CD8-positive, alpha-beta memory T cell (primary cell): ENCODE measurements around the gene HBS1L. TPM values are rescaled to one million over a fixed set of nuclear protein-coding genes. Genes with fewer than 3 reads are reported as not detected.

Experiments
- CTCF ChIA-PET: fragments of 350-600 bp; sonication (Branson Sonifier 250); formaldehyde crosslinking; loops from one replicate; lab custom pipeline; 2021; ENCODE audit warnings: antibody characterized with exemption; lab: Charles Lee
- POLR2A ChIA-PET: fragments of 350-600 bp; sonication (Branson Sonifier 250); formaldehyde crosslinking; loops from one replicate; lab custom pipeline; 2021; ENCODE audit warnings: antibody characterized with exemption; lab: Charles Lee
- DNase-seq, 5 donors: peaks; one replicate each; pipeline versions ENCODE4 v3.0.0 to v3.0.0-alpha.2; 2020 to 2022; ENCODE audit warnings: mixed read lengths in 1 of 5
- H3K27ac ChIP-seq: one replicate; pipeline ENCODE4 v1.7.0; 2013; ENCODE audit warnings: low read depth, mild to moderate bottlenecking, low read length, moderate library complexity
- H3K27me3 ChIP-seq: 2 replicates; pipeline ENCODE4 v1.7.0; 2013; ENCODE audit warnings: low read length, mild to moderate bottlenecking; ENCODE audit not compliant: insufficient read depth, poor library complexity, severe bottlenecking
- H3K36me3 ChIP-seq: 2 replicates; pipeline ENCODE4 v1.7.0; 2013; ENCODE audit warnings: mild to moderate bottlenecking, low read length, moderate library complexity; ENCODE audit not compliant: insufficient read depth
- H3K4me1 ChIP-seq: 2 replicates; pipeline ENCODE4 v1.7.0; 2013; ENCODE audit warnings: mild to moderate bottlenecking, low read length, moderate library complexity; ENCODE audit not compliant: insufficient read depth
- H3K4me3 ChIP-seq: 2 replicates; pipeline ENCODE4 v1.7.0; 2013; ENCODE audit warnings: mild to moderate bottlenecking, low read length
- H3K9me3 ChIP-seq: 2 replicates; pipeline ENCODE4 v1.7.0; 2013; ENCODE audit warnings: mild to moderate bottlenecking, low read length
- H3K27ac Mint-ChIP-seq, 8 donors: one replicate each; pipeline ENCODE4 v1.8.0; 2020 to 2021; ENCODE audit warnings: mixed read lengths in 8 of 8, mild to moderate bottlenecking in 6 of 8, inconsistent platforms in 3 of 8, moderate library complexity in 3 of 8
- H3K27me3 Mint-ChIP-seq, 2 donors: one replicate each; pipeline ENCODE4 v1.8.0; 2020 to 2021; ENCODE audit warnings: mixed read lengths in 2 of 2, mild to moderate bottlenecking in 1 of 2, moderate library complexity in 1 of 2
- H3K36me3 Mint-ChIP-seq, 3 donors: one replicate each; pipeline ENCODE4 v1.8.0; 2020 to 2021; ENCODE audit warnings: mixed read lengths in 3 of 3, inconsistent platforms in 1 of 3, mild to moderate bottlenecking in 1 of 3
- H3K4me1 Mint-ChIP-seq, 3 donors: one replicate each; pipeline ENCODE4 v1.8.0; 2020 to 2021; ENCODE audit warnings: mixed read lengths in 3 of 3, inconsistent platforms in 1 of 3, mild to moderate bottlenecking in 1 of 3
- H3K4me3 Mint-ChIP-seq, 7 donors: one replicate each; pipeline ENCODE4 v1.8.0; 2020 to 2021; ENCODE audit warnings: mixed read lengths in 7 of 7, mild to moderate bottlenecking in 6 of 7, moderate library complexity in 4 of 7, inconsistent platforms in 2 of 7
- H3K9me3 Mint-ChIP-seq, 5 donors: one replicate each; pipeline ENCODE4 v1.8.0; 2020 to 2022; ENCODE audit warnings: mixed read lengths in 5 of 5, mild to moderate bottlenecking in 3 of 5, moderate library complexity in 2 of 5, inconsistent platforms in 1 of 5
- polyA plus RNA-seq: library from polyadenylated mRNA; unstranded; fragments of 300-500 nt; fragmentation: Illumina TruSeq; gene quantifications from one replicate; pipeline ENCODE4 v1.2.3, GENCODE V29; 2021
- total RNA-seq, 2 experiments: library from RNA; stranded (reverse); gene quantifications; one replicate each; pipeline ENCODE4 v1.2.3, GENCODE V29; 2021

Gene HBS1L
- total and polyA plus RNA-seq, 3 experiments from 2014 or later, result 45.6 to 147 (median 145) TPM

GRCh38 chr6:135073756-135074393 lies 19.3 kb upstream of the HBS1L start:
- DNase-seq, result no peak
- no peak overlapping the region for H3K27ac Mint-ChIP-seq
- ChIA-PET POLR2A (interaction anchor here (0.8 kb wide), 1 partner anchor 12 kb away, joined by 3 read pairs; no protein-coding TSS in a partner anchor), CTCF (no interaction called here)
- H3K36me3 Mint-ChIP-seq, result no peaks in the 10 kb centered on the region
- no peaks in the 10 kb centered on the region for H3K9me3 ChIP-seq
- H3K4me3 Mint-ChIP-seq, result no peak overlapping the region
- H3K9me3 Mint-ChIP-seq, result no peaks in the 10 kb centered on the region
- no peaks in the 10 kb centered on the region for H3K27me3 Mint-ChIP-seq
- peaks cover 0 to 3% (median 0%) of the 10 kb centered on the region in 3 donors for H3K4me1 Mint-ChIP-seq
- H3K27ac ChIP-seq, result no peak overlapping the region
- peaks cover 4% of the 10 kb centered on the region for H3K4me1 ChIP-seq
- no peaks in the 10 kb centered on the region for H3K36me3 ChIP-seq
- H3K27me3 ChIP-seq, result no peaks in the 10 kb centered on the region
- no peak overlapping the region for H3K4me3 ChIP-seq

DNA sequence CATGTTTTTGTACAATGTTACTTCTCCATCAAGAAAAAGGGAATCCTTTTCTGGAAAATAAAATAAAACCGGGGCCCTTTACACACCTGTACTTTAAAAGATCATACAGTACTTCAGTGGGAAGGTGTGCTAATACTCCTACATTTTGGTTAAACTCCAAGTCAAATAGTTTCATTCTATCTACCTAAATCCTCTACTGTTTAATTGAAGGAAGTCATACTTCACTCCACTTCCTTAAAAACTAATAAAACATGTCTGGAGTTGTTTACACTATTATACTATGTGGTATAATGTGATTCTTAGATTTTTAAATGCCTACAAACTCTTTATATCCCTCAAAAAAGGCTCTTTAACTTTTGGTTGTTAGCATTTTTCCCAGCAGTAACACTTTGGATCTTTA lies 18.6 kb upstream of the HBS1L start:
- ChIA-PET CTCF (no interaction called here), POLR2A (no interaction called here)
- Mint-ChIP-seq H3K4me3 (no peak overlapping the region), H3K9me3 (no peaks in the 10 kb centered on the region), H3K4me1 (peaks cover 0 to 3% (median 0%) of the 10 kb centered on the region in 3 donors), H3K27ac (no peak overlapping the region), H3K36me3 (no peaks in the 10 kb centered on the region), H3K27me3 (no peaks in the 10 kb centered on the region)
- peaks cover 4% of the 10 kb centered on the region for H3K4me1 ChIP-seq
- no peak for DNase-seq
- no peaks in the 10 kb centered on the region for H3K9me3 ChIP-seq
- H3K36me3 ChIP-seq, result no peaks in the 10 kb centered on the region
- no peak overlapping the region for H3K27ac ChIP-seq
- no peak overlapping the region for H3K4me3 ChIP-seq
- H3K27me3 ChIP-seq, result no peaks in the 10 kb centered on the region

DNA sequence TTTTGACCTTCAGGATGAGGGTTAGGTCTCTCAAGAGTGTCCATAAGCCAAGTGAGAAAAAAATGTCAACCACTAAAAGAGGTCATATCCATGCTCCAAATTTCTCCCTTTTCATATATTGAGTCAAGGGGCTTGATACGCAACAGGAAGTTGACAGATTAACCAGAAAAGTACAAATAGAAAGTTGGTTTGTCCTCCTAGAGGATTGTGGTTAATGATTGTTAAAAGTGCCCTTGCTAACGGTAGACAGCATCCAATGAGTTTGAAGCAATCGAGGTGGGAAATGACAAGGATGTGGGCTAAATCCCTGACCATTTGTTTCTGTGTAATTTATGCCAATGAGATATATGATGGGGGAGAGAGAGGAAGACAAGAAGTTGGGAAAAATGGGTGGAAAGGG lies 18.1 kb upstream of the HBS1L start:
- Mint-ChIP-seq H3K36me3 (no peaks in the 10 kb centered on the region), H3K27me3 (no peaks in the 10 kb centered on the region), H3K4me3 (no peak overlapping the region), H3K9me3 (no peaks in the 10 kb centered on the region), H3K27ac (no peak overlapping the region), H3K4me1 (peaks cover 0 to 3% (median 0%) of the 10 kb centered on the region in 3 donors)
- Histone ChIP-seq H3K36me3 (no peaks in the 10 kb centered on the region), H3K4me1 (peaks cover 4% of the 10 kb centered on the region), H3K4me3 (no peak overlapping the region), H3K27ac (no peak overlapping the region), H3K27me3 (no peaks in the 10 kb centered on the region), H3K9me3 (no peaks in the 10 kb centered on the region)
- ChIA-PET CTCF (no interaction called here), POLR2A (no interaction called here)
- no peak for DNase-seq

DNA sequence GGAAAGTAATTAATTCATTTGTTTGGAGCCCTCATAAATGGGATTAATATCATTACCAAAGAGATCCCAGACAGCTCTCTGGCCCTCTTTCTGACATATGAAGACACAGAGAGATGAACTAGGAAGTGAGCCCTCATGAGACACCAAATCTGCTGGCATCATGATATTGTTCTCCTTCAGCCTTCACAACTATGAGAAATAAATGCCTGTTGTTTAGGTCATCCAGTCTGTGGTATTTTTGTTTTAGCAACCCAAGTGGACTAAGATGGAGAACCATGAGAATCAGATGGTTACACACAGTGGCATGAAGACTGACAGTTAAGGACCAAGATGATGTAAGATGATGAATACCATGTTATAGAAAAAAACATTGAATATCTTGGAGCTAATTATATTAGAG lies 16.9 kb upstream of the HBS1L start:
- H3K27ac ChIP-seq, result no peak overlapping the region
- CTCF ChIA-PET, result no interaction called here

GRCh38 chr6:135067911-135068310 lies 13.3 kb upstream of the HBS1L start:
- Histone ChIP-seq H3K4me3 (no peak overlapping the region), H3K27ac (no peak overlapping the region), H3K9me3 (no peaks in the 10 kb centered on the region), H3K27me3 (no peaks in the 10 kb centered on the region), H3K36me3 (no peaks in the 10 kb centered on the region), H3K4me1 (no peaks in the 10 kb centered on the region)
- Mint-ChIP-seq H3K4me3 (no peak overlapping the region), H3K27ac (no peak overlapping the region), H3K9me3 (no peaks in the 10 kb centered on the region), H3K36me3 (no peaks in the 10 kb centered on the region), H3K4me1 (no peaks in the 10 kb centered on the region), H3K27me3 (peaks cover under 1 to 3% of the 10 kb centered on the region in 2 donors)
- DNase-seq, result no peak
- ChIA-PET CTCF (no interaction called here), POLR2A (no interaction called here)

More for the DNA sequence above, 16.9 kb upstream of the HBS1L start:
- Mint-ChIP-seq H3K4me1 (peaks cover 0 to 3% (median 0%) of the 10 kb centered on the region in 3 donors), H3K27ac (no peak overlapping the region), H3K9me3 (no peaks in the 10 kb centered on the region), H3K27me3 (no peaks in the 10 kb centered on the region), H3K4me3 (no peak overlapping the region), H3K36me3 (no peaks in the 10 kb centered on the region)
- Histone ChIP-seq H3K4me3 (no peak overlapping the region), H3K27me3 (no peaks in the 10 kb centered on the region), H3K9me3 (no peaks in the 10 kb centered on the region), H3K36me3 (no peaks in the 10 kb centered on the region), H3K4me1 (peaks cover 4% of the 10 kb centered on the region)
- no peak for DNase-seq
- POLR2A ChIA-PET, result no interaction called here

GRCh38 chr6:135066806-135067205 lies 12.2 kb upstream of the HBS1L start:
- Mint-ChIP-seq H3K4me3 (no peak overlapping the region), H3K9me3 (no peaks in the 10 kb centered on the region), H3K36me3 (no peaks in the 10 kb centered on the region), H3K27me3 (peaks cover 3 to 4% of the 10 kb centered on the region in 2 donors), H3K27ac (no peak overlapping the region), H3K4me1 (no peaks in the 10 kb centered on the region)
- POLR2A ChIA-PET, result no interaction called here
- H3K27me3 ChIP-seq, result no peaks in the 10 kb centered on the region
- no peak overlapping the region for H3K27ac ChIP-seq
- H3K4me3 ChIP-seq, result no peak overlapping the region
- no peaks in the 10 kb centered on the region for H3K36me3 ChIP-seq
- CTCF ChIA-PET, result no interaction called here
- no peak for DNase-seq
- no peaks in the 10 kb centered on the region for H3K4me1 ChIP-seq
- H3K9me3 ChIP-seq, result no peaks in the 10 kb centered on the region

DNA sequence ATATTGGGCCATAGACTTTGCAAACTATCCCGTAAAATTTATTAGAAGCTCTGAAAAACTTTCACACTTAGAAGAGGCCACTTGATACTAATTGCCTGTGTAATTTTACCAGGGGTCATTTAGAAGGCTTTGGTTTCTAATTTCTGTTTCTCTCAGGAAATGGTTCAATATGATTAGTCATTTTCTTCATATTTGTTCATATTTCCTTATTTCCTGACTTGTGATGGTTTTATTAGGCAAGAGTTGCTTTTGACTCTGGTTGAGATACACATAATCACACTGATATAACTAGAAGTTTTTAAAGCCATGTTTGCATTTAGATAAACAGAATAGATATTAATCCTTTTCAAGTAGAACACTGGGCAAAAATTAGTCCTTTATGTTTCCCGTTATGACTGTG lies 11.8 kb upstream of the HBS1L start:
- Mint-ChIP-seq H3K9me3 (no peaks in the 10 kb centered on the region), H3K27ac (no peak overlapping the region), H3K4me3 (no peak overlapping the region), H3K36me3 (no peaks in the 10 kb centered on the region), H3K4me1 (no peaks in the 10 kb centered on the region), H3K27me3 (peaks cover 3 to 4% of the 10 kb centered on the region in 2 donors)
- H3K4me1 ChIP-seq, result no peaks in the 10 kb centered on the region
- no peaks in the 10 kb centered on the region for H3K36me3 ChIP-seq
- DNase-seq, result no peak
- POLR2A ChIA-PET, result no interaction called here
- H3K27me3 ChIP-seq, result no peaks in the 10 kb centered on the region
- H3K4me3 ChIP-seq, result no peak overlapping the region
- no peaks in the 10 kb centered on the region for H3K9me3 ChIP-seq
- CTCF ChIA-PET, result no interaction called here
- no peak overlapping the region for H3K27ac ChIP-seq

DNA sequence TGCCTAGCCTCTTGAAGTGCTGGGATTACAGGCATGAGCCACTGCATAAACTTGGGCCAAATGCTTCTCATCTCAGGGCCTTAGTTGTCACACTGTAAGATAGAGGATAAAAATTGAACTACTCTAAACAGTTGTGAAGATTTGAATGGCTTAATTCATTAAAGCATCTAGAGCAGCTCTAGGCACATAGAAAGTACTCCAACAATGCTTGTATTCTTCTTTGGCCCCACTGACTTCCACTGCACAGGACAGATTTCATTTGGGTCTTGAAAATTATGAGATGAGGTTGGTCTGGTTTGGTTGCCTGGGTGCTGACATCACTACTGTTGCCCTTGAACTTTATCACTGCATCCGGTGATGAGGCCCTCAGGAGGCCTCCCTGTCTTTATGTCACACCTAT lies 10.0 kb upstream of the HBS1L start:
- H3K9me3 Mint-ChIP-seq, result no peaks in the 10 kb centered on the region
- Histone ChIP-seq H3K4me1 (no peaks in the 10 kb centered on the region), H3K9me3 (no peaks in the 10 kb centered on the region), H3K4me3 (no peak overlapping the region), H3K27me3 (no peaks in the 10 kb centered on the region), H3K27ac (no peak overlapping the region), H3K36me3 (no peaks in the 10 kb centered on the region)
- ChIA-PET CTCF (no interaction called here), POLR2A (no interaction called here)
- no peaks in the 10 kb centered on the region for H3K4me1 Mint-ChIP-seq
- DNase-seq, result no peak
- no peaks in the 10 kb centered on the region for H3K36me3 Mint-ChIP-seq
- peaks cover 3 to 4% of the 10 kb centered on the region in 2 donors for H3K27me3 Mint-ChIP-seq
- H3K4me3 Mint-ChIP-seq, result no peak overlapping the region
- H3K27ac Mint-ChIP-seq, result peak overlapping the region in 1 of 8 donors; percentile 45
